ENCODE results near the gene ALDH5A1.

The ALDH5A1 gene

DNA sequence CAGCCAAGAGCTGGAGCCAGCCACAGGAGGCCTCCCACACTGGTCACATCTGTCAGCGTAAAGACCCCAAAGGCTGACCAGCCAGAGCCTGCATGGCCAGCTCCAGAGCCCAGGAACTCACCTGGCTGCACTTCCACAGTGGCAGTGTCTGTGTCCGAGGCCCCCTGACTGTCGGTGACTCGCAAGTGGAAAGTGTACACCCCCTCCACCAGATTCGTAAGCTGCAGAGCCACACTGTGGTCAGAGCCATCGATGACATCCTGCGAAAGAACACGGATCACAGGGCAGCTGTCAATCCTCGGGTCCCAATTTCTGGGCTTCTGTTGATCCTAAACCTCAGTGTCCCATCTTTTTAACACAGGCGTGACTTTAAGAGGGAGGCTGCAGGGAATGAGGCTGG is 69.3 kb downstream of the ALDH5A1 start:
- H3K36me3 ChIP-seq (replicated peaks in 1 of 2; ENCODE audit: control insufficient read depth in 2 of 2, insufficient read depth in 2 of 2, low read length in 2 of 2), result no peaks in the 10 kb centered on the region
- H3K79me1 ChIP-seq (ENCODE audit: low read depth, low read length), result no peaks in the 10 kb centered on the region
- no peaks in the 10 kb centered on the region for H3K4me1 ChIP-seq (ENCODE audit: control insufficient read depth in 2 of 2, insufficient read depth in 1 of 2, low read depth in 1 of 2, low read length in 2 of 2)
- no peak for DNase-seq (ENCODE audit: low spot score)
- H4K91ac ChIP-seq (ENCODE audit: low read depth, low read length, poor library complexity), result no peak overlapping the region
- H2BK12ac ChIP-seq (ENCODE audit: low read length), result no peak overlapping the region
- no peak overlapping the region for H3K23ac ChIP-seq (ENCODE audit: low read depth, low read length, poor library complexity)
- no peak overlapping the region for H2BK5ac ChIP-seq (ENCODE audit: low read length)
- no peak overlapping the region for H4K8ac ChIP-seq (ENCODE audit: low read depth, low read length)
- no peak overlapping the region for H3K9ac ChIP-seq (ENCODE audit: low read depth, low read length, poor library complexity)
- no peaks in the 10 kb centered on the region for H3K9me3 ChIP-seq (replicated peaks in 1 of 2; ENCODE audit: control insufficient read depth in 2 of 2, insufficient read depth in 1 of 2, low read depth in 1 of 2, low read length in 2 of 2)
- no peak overlapping the region for H3K27ac ChIP-seq (replicated peaks; ENCODE audit: low read length)
- peak overlapping the region; percentile 6 for H3K18ac ChIP-seq (ENCODE audit: low read length)
- WGBS, 2 donors (ENCODE audit: extremely low coverage in 2 of 2, insufficient read length in 2 of 2, insufficient replicate concordance in 1 of 2), result no CpG with 5 or more reads among the region's 10 CpGs
- H3K27me3 ChIP-seq (ENCODE audit: control insufficient read depth in 3 of 3, insufficient read depth in 3 of 3, low read depth in 1 of 3, low read length in 3 of 3), result no peaks in the 10 kb centered on the region
- no peak overlapping the region for H3K4me2 ChIP-seq (ENCODE audit: insufficient read depth, low read length, poor library complexity, severe bottlenecking)
- H3K4me3 ChIP-seq (ENCODE audit: low read length in 2 of 2), result no peak overlapping the region
- H3K14ac ChIP-seq (ENCODE audit: low read length), result no peak overlapping the region
- no peak overlapping the region for H3K4ac ChIP-seq (ENCODE audit: low read length)
- H2AK5ac ChIP-seq (ENCODE audit: low read depth, low read length), result no peak overlapping the region
- no peak overlapping the region for H2BK120ac ChIP-seq (ENCODE audit: low read depth, low read length)
- H2BK15ac ChIP-seq (ENCODE audit: low read length), result no peak overlapping the region
- H2AFZ ChIP-seq (ENCODE audit: low read length), result peak overlapping the region; percentile 11

DNA sequence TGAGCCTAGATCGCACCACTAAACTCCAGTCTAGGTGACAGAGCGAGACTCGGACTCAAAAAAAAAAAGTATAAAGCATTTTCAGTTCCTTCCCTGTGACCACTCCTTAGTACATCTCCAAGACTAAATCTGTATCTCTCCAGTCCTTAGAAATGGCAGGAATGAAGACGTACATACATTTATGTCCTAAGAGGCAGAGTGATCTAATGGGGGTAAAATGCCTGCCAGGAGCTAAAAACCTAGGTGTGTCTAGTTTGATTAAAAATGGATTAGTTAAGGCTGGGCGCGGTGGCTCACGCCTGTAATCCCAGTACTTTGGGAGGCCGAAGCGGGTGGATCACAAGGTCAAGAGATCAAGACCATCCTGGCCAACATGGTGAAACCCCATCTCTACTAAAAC is 70.4 kb downstream of the ALDH5A1 start:
- H2AK5ac ChIP-seq (ENCODE audit: low read depth, low read length), result no peak overlapping the region

DNA sequence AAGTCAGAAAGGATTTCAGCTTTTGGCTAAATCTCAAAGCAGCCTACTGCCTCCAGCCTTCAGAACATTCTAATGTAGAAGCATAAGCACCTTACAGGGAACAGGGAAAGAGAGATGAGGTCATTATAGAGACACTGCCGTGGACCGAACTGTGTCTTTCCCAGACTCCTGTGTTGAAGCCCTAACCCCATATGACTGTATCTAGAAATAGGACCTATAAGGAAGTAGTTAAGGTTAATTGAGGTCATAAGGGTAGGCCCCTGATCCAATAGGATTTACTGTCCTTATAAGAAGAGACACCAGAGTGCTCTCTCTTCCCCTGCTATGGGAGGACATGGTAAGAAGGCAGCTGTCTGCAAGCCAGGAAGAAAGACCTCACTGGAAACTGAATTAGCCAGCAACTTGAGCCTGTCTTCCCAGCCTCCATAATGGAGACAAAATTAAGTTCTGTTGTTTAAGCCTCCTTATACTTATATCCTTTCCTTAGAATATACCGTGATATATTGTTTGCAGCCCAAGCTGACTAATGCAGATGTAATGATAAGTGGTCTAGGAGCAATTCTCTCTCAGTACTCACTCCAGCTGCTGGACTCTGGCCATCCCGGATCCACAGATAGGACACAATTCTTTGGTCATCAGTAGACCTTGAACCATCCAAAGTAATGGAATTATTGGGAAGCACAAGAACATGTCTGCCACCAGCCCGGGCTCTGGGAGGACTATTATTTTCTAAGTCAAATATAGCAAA is 71.4 kb downstream of the ALDH5A1 start:
- Histone ChIP-seq H2BK120ac (ENCODE audit: low read depth, low read length) (no peak overlapping the region), H2BK5ac (ENCODE audit: low read length) (no peak overlapping the region), H3K14ac (ENCODE audit: low read length) (no peak overlapping the region), H4K91ac (ENCODE audit: low read depth, low read length, poor library complexity) (no peak overlapping the region), H3K9me3 (replicated peaks in 1 of 2; ENCODE audit: control insufficient read depth in 2 of 2, insufficient read depth in 1 of 2, low read depth in 1 of 2, low read length in 2 of 2) (no peaks in the 10 kb centered on the region), H2BK12ac (ENCODE audit: low read length) (no peak overlapping the region), H4K8ac (ENCODE audit: low read depth, low read length) (no peak overlapping the region), H3K27ac (replicated peaks; ENCODE audit: low read length) (no peak overlapping the region), H3K36me3 (replicated peaks in 1 of 2; ENCODE audit: control insufficient read depth in 2 of 2, insufficient read depth in 2 of 2, low read length in 2 of 2) (no peaks in the 10 kb centered on the region), H3K79me1 (ENCODE audit: low read depth, low read length) (no peaks in the 10 kb centered on the region), H3K23ac (ENCODE audit: low read depth, low read length, poor library complexity) (no peak overlapping the region), H3K18ac (ENCODE audit: low read length) (no peak overlapping the region), H3K9ac (ENCODE audit: low read depth, low read length, poor library complexity) (no peak overlapping the region), H2AFZ (ENCODE audit: low read length) (no peak overlapping the region), H3K4me1 (ENCODE audit: control insufficient read depth in 2 of 2, insufficient read depth in 1 of 2, low read depth in 1 of 2, low read length in 2 of 2) (no peaks in the 10 kb centered on the region), H3K4ac (ENCODE audit: low read length) (no peak overlapping the region), H2AK5ac (ENCODE audit: low read depth, low read length) (no peak overlapping the region), H3K27me3 (ENCODE audit: control insufficient read depth in 3 of 3, insufficient read depth in 3 of 3, low read depth in 1 of 3, low read length in 3 of 3) (no peaks in the 10 kb centered on the region), H3K4me2 (ENCODE audit: insufficient read depth, low read length, poor library complexity, severe bottlenecking) (no peak overlapping the region), H3K4me3 (ENCODE audit: low read length in 2 of 2) (no peak overlapping the region), H2BK15ac (ENCODE audit: low read length) (no peak overlapping the region)
- WGBS, 2 donors (ENCODE audit: extremely low coverage in 2 of 2, insufficient read length in 2 of 2, insufficient replicate concordance in 1 of 2), result no CpG with 5 or more reads among the region's 5 CpGs
- no peak for DNase-seq (ENCODE audit: low spot score)

More for the DNA sequence above, 70.4 kb downstream of the ALDH5A1 start:
- no peak overlapping the region for H2AFZ ChIP-seq (ENCODE audit: low read length)
- H2BK120ac ChIP-seq (ENCODE audit: low read depth, low read length), result no peak overlapping the region
- no peak overlapping the region for H3K18ac ChIP-seq (ENCODE audit: low read length)
- H3K4me1 ChIP-seq (ENCODE audit: control insufficient read depth in 2 of 2, insufficient read depth in 1 of 2, low read depth in 1 of 2, low read length in 2 of 2), result no peaks in the 10 kb centered on the region
- no peak overlapping the region for H3K27ac ChIP-seq (replicated peaks; ENCODE audit: low read length)
- no peak overlapping the region for H4K91ac ChIP-seq (ENCODE audit: low read depth, low read length, poor library complexity)
- H3K23ac ChIP-seq (ENCODE audit: low read depth, low read length, poor library complexity), result no peak overlapping the region
- no peak overlapping the region for H4K8ac ChIP-seq (ENCODE audit: low read depth, low read length)
- H3K36me3 ChIP-seq (replicated peaks in 1 of 2; ENCODE audit: control insufficient read depth in 2 of 2, insufficient read depth in 2 of 2, low read length in 2 of 2), result no peaks in the 10 kb centered on the region
- no CpG with 5 or more reads among the region's 9 CpGs for WGBS, 2 donors (ENCODE audit: extremely low coverage in 2 of 2, insufficient read length in 2 of 2, insufficient replicate concordance in 1 of 2)
- no peak overlapping the region for H3K4me2 ChIP-seq (ENCODE audit: insufficient read depth, low read length, poor library complexity, severe bottlenecking)
- H3K27me3 ChIP-seq (ENCODE audit: control insufficient read depth in 3 of 3, insufficient read depth in 3 of 3, low read depth in 1 of 3, low read length in 3 of 3), result no peaks in the 10 kb centered on the region
- no peak overlapping the region for H3K4me3 ChIP-seq (ENCODE audit: low read length in 2 of 2)
- no peak overlapping the region for H3K4ac ChIP-seq (ENCODE audit: low read length)
- no peak overlapping the region for H2BK15ac ChIP-seq (ENCODE audit: low read length)
- no peak overlapping the region for H2BK5ac ChIP-seq (ENCODE audit: low read length)
- H2BK12ac ChIP-seq (ENCODE audit: low read length), result no peak overlapping the region
- no peak overlapping the region for H3K14ac ChIP-seq (ENCODE audit: low read length)
- H3K9me3 ChIP-seq (replicated peaks in 1 of 2; ENCODE audit: control insufficient read depth in 2 of 2, insufficient read depth in 1 of 2, low read depth in 1 of 2, low read length in 2 of 2), result no peaks in the 10 kb centered on the region
- H3K9ac ChIP-seq (ENCODE audit: low read depth, low read length, poor library complexity), result no peak overlapping the region
- no peak for DNase-seq (ENCODE audit: low spot score)
- H3K79me1 ChIP-seq (ENCODE audit: low read depth, low read length), result no peaks in the 10 kb centered on the region

DNA sequence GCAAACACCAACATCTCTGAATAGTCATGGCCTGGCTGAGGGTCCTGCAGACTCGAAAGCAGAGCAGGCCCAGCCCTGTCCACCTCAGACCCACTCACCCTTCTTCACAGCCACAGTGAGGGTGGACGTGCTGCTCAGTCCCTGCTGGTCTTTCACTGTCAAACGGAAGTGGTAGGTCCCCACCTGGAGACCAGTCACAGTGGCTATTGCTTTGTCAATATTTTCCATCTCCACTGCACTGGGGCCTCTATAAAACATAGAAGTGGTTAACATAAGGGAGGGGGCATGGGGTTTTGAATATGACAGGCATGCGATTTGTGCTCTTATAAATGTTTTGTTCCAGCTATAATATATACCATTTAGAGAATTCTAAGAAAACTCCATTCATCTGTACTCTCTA is 73.9 kb downstream of the ALDH5A1 start:
- Histone ChIP-seq H3K9me3 (replicated peaks in 1 of 2; ENCODE audit: control insufficient read depth in 2 of 2, insufficient read depth in 1 of 2, low read depth in 1 of 2, low read length in 2 of 2) (no peaks in the 10 kb centered on the region), H2AFZ (ENCODE audit: low read length) (no peak overlapping the region), H4K91ac (ENCODE audit: low read depth, low read length, poor library complexity) (no peak overlapping the region), H2BK12ac (ENCODE audit: low read length) (no peak overlapping the region), H3K36me3 (replicated peaks in 1 of 2; ENCODE audit: control insufficient read depth in 2 of 2, insufficient read depth in 2 of 2, low read length in 2 of 2) (no peaks in the 10 kb centered on the region), H3K23ac (ENCODE audit: low read depth, low read length, poor library complexity) (no peak overlapping the region), H2AK5ac (ENCODE audit: low read depth, low read length) (no peak overlapping the region), H2BK120ac (ENCODE audit: low read depth, low read length) (no peak overlapping the region), H3K27me3 (ENCODE audit: control insufficient read depth in 3 of 3, insufficient read depth in 3 of 3, low read depth in 1 of 3, low read length in 3 of 3) (peaks cover 0 to 5% (median 0%) of the 10 kb centered on the region in 3 experiments), H3K18ac (ENCODE audit: low read length) (peak overlapping the region; percentile 57), H3K4me3 (ENCODE audit: low read length in 2 of 2) (no peak overlapping the region), H2BK15ac (ENCODE audit: low read length) (no peak overlapping the region), H3K4me1 (ENCODE audit: control insufficient read depth in 2 of 2, insufficient read depth in 1 of 2, low read depth in 1 of 2, low read length in 2 of 2) (no peaks in the 10 kb centered on the region), H3K4ac (ENCODE audit: low read length) (no peak overlapping the region), H3K4me2 (ENCODE audit: insufficient read depth, low read length, poor library complexity, severe bottlenecking) (no peak overlapping the region), H3K27ac (replicated peaks; ENCODE audit: low read length) (no peak overlapping the region), H3K9ac (ENCODE audit: low read depth, low read length, poor library complexity) (no peak overlapping the region), H3K79me1 (ENCODE audit: low read depth, low read length) (no peaks in the 10 kb centered on the region), H2BK5ac (ENCODE audit: low read length) (no peak overlapping the region), H4K8ac (ENCODE audit: low read depth, low read length) (no peak overlapping the region), H3K14ac (ENCODE audit: low read length) (no peak overlapping the region)
- DNase-seq (ENCODE audit: low spot score), result no peak
- WGBS, 2 donors (ENCODE audit: extremely low coverage in 2 of 2, insufficient read length in 2 of 2, insufficient replicate concordance in 1 of 2), result no CpG with 5 or more reads among the region's 4 CpGs

Data from neuronal stem cell (in vitro differentiated cells).